Vagina (tissue), 2 donors: ENCODE results near the gene UBN1.

ENCODE experiments used
- CTCF ChIP-seq, 3 experiments: fragments of 450-650 bp in 2 of 3; fragments of 200-600 bp in 1 of 3; sonication (generic) in 1 of 3; IDR thresholded peaks; one replicate each; pipeline ENCODE4 v1.5.1; 2017 to 2019; ENCODE audit warnings: antibody characterized with exemption in 3 of 3, mild to moderate bottlenecking in 2 of 3, moderate library complexity in 2 of 3
- POLR2A ChIP-seq, 2 donors: fragments of 450-650 bp; IDR thresholded peaks; one replicate each; pipeline ENCODE4 v1.6.1; 2017; ENCODE audit warnings: antibody characterized with exemption in 2 of 2, mild to moderate bottlenecking in 2 of 2, moderate library complexity in 2 of 2

GRCh38 chr16:4797805-4798252, 49.5 kb upstream of the UBN1 start:
- TF ChIP-seq CTCF (IDR thresholded peaks at IDR 0.05) (no peak), POLR2A (IDR thresholded peaks at IDR 0.05) (no peak)
